Bone marrow (tissue), 2 donors: ENCODE results near the gene ARHGAP24.
"Not testable (repeated sequence)": the region's sequence is repeated elsewhere in the genome, so short reads cannot be mapped to it uniquely, and the experiment has no call there.

Experiments
- DNase-seq, 2 donors: peaks; one replicate each; lab custom pipeline; 2025; lab: John Stamatoyannopoulos, UW

ARHGAP24 gene

DNA sequence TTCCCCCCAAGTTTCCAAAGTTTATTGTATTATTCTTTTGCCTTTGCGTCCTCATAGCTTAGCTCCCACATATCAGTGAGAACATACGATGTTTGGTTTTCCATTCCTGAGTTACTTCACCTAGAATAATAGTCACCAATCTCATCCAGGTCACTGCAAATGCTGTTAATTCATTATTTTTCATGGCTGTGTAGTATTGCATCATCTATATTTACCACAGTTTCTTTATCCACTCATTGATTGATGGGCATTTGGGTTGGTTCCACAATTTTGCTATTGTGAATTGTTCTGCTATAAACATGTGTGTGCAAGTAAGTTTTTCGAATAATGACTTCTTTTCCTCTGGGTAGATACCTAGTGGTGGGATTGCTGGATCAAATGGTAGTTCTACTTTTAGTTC is 43.6 kb downstream of the ARHGAP24 start:
- not testable (repeated sequence) for DNase-seq

DNA sequence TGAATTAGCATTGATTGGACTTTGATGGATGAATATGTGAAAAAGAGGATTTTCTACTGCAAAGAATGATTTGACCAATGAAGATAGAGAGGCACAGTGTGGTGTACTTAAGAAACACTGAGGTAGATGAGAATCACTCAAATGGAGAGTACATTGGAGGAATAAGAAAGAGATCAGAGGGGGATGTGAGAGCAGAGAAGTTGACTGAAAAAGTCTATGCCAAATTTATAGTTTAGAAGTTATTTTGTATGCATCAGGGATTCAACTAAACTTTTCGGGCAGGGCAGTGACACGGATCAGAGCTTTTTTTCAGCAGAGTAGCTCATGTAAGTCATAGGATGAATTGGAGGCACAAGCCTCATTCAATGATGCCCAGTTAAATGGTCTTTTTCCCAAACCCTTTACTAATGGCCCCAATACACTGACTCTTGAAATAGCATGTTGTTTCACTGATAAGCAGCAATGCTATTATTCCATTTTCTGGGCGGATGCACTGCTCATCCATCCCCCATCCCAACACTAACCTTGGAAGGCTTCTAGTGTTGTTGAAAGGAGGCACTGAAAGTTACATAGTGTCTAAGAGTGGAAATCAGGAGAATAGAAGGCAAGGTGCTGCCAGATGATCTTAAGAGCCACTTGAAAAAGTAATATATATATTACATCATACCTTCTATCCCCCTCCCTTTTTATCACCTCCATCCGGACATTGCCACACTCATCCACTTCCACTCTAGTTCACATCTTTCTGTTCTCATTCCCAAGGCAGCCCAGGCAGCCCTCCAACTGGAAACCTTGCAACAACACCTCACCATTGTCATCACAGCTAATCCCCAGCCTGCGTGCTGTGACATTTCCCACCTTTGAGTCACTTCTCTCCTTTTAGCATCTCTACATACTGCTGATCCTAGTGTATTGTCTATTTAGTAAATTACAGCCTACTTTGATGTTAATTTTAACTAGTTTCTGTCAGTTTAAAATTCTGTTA is 46.1 kb downstream of the ARHGAP24 start:
- no peak for DNase-seq

DNA sequence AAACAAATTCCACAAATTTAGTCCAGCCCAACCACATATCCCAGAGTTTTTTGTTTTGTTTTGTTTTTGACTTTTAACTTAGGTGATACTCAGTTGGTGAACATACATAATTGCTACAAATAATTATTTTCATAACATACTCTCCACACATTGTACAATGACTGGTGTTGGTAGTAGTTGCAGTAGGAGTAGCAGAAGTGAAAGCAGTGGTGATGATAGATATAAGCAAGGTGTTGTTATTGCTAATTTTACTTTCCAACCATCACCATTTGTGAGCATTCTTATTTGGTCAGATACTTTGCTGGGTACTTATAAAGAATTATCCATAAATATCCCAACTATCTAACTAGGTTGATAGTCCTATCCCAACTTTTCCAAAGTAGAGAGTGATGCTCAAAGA is 47.3 kb downstream of the ARHGAP24 start:
- no peak for DNase-seq

DNA sequence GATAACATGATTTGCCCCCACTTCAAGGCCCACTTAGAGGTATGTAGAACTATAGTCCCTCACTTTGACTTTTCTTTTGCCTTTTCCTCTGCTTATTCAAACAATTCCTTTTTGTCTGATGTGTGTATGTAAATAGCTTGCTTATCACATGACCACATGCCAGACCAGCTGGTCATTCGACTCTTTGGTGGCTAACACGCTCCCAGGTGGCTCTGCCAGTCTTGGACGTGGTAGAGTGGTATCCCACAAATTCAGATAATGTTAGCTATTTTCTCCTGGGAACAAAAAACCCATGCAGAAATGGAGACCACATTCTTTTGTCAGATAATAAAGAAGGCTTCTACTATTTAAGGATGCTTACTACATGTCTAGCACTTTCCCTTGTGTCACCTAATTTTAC is 47.9 kb downstream of the ARHGAP24 start:
- DNase-seq: no peak

DNA sequence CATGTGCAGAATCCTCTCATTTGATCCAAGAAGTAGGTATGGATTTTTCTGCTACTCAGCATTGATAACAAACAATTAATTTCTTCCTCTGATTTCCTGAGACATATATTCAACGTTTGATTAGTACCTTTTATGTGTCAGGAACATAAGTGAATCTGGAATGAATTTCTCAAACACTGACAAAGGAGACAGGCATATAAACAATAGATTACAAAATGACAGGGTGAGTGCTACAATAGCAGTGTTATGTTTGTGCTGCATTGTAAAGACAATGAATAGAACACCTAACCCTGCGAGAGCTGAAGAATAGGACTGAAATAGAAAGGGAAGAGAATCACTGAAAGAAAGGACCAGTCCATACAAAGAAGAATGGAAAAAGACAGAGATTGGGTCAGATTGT is 52.9 kb downstream of the ARHGAP24 start:
- DNase-seq: no peak

DNA sequence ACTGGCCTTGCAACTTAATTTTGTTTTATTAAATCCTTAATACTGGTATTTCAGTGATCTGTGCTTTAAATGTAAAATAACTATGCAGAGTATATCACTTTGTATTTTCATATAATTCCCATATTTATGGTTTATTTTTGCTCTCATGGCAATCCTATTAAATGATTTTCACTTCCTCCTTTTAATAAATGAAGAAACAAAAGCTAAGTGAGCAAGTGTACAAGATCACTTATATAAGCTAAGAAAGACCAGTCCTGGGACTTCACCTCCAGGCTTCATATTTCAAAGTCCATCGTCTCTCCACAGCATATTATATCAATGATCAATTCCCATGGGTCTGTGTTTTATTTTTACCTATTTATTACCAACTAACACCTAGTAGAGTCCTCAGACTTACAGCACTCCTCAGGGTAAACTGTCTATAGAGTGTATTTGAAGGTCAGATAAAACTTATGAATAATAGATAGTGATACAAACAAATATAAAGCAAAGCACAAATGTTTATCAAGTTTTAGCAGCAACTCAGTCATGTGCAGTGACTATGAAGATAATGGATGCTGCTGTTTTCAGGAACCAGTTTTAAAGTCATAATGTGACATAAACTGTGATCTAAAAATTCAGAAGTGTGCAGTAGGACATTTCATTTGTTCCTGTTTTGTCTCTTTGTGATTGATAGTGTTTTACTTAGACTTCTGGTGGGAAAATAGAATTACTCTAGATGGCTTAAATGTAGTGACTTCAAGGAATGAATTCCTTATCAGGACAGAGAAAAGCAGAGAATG is 56.8 kb downstream of the ARHGAP24 start:
- no peak for DNase-seq

DNA sequence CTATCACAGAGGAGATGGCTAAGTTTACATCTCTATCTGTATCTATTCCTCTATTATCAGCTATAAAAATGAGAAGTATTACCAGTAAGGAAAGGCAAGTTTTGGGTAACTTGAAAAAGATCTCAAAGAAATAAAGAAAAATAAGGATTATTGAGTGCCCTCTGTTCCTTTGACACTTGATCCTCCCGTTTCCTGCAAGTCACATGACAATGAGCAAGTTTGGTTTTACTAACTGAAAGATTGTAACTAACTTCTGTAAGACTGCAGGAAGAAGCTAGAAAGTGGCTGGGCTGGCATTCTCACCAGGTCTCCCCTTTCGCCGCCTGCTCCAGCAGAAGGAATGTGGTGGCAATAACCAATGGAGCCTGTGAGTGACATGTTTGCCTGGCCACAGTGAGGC is 59.2 kb downstream of the ARHGAP24 start:
- DNase-seq: no peak

DNA sequence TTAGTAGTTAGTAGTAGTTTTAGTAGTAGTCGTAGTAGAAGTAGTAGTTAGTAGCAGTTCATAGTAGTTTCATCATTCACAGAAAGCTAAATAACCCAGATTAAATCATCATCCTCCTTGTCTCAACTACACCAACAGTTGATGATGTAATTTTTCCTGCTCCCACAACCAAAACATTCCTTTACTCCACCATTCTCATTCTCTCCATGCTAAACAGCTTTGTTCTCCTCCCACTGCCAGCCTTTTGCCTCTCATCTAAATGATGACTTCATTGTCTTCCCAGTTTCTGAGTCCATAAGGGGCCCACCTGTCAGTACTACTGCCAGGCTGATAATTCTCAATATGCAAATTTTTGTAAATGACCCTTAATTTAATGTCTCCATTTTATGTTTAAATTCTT is 68.9 kb downstream of the ARHGAP24 start:
- DNase-seq: no peak

DNA sequence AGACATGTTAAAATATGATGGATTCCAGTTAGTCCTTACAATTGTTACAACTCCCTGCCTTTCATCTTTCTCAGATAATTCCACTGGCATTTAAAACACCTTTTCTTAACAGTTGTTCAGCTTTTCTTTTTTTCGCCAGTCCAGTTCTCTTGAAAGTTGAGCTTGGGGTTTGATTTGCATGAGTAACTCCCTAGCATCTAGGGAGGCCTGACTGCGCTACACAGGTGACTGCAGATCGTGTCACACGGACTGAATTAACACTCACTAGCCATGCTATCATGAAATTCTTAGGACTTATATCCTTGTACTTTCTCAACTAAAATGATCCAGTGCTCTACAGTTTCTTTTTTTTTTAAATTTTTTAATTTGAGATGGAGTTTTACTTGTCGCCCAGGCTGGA is 69.8 kb downstream of the ARHGAP24 start:
- DNase-seq: no peak

DNA sequence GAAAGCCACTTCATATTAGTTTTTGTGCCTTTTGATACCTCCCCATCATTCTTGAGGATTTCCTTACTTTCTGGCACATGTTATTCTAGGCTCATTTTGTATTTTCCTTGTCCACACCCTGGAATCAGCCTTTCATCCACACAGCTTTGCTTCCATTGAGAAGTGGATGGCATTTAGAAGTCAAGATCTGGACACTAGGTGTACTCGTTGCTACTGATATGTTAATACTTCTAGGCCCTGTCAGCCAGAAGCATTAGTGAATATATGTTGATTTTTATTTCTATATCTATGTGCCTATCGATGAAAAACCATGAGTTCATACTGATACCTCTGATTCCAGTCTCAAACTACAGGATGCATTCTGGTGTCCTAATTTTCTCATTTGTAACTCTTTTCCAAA is 73.2 kb downstream of the ARHGAP24 start:
- DNase-seq: no peak

DNA sequence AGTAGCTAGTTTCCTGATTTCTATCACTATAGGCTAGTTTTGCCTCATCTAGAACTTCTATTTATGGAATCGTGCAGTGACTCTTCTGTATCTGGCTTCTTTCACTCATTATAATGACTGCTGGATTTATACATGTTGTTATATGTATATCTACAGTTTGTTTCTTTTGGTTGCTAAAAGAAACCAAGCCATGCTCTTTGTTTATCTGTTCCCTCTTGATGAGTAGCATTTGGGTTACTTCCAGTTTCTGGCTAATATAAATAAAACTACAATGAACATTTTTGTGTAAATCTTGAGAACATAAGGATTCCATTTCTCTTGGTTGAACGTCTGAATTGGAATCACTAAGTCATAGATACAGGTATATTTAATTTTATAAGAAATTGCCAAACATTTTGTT is 73.9 kb downstream of the ARHGAP24 start:
- no peak for DNase-seq

DNA sequence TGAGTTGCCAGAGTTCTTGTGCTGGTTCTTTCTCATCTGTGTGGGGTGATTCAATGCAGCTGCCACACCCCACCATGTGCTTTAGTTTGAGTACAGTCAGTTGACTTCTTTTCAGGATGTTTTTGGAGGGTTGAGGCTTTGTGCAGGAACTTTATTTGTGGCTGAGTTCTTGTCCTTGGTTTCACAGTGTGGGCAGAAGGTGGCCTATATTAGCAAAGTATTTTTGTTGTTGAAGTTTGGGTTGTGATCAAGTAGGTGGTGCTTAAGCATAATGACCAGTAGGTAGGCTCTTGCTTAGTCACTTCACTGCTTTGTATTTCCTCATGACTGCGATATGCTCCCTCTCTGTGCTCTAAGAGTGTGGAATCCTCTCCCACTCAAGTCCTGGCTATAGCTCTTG is 80.3 kb downstream of the ARHGAP24 start:
- DNase-seq: no peak

DNA sequence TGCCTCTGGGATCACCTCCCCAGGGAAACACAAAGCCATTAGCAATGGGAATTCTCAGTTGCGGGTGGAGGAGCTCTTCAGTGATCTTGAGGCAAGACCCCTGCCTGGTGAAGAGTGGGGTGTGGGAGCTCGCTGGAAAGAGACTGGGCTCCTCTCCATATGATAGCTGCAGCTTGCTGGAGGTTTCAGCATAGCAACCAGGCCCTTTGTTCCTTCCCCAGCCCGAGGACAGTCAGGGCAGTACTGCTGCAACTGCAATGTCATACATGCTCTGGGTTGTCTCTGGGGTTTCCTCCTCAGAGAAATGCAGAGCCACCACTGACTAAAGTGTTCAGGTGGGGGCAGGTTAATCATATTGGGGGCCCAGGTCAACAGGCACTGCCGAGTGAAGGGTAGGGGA is 81.3 kb downstream of the ARHGAP24 start:
- no peak for DNase-seq

DNA sequence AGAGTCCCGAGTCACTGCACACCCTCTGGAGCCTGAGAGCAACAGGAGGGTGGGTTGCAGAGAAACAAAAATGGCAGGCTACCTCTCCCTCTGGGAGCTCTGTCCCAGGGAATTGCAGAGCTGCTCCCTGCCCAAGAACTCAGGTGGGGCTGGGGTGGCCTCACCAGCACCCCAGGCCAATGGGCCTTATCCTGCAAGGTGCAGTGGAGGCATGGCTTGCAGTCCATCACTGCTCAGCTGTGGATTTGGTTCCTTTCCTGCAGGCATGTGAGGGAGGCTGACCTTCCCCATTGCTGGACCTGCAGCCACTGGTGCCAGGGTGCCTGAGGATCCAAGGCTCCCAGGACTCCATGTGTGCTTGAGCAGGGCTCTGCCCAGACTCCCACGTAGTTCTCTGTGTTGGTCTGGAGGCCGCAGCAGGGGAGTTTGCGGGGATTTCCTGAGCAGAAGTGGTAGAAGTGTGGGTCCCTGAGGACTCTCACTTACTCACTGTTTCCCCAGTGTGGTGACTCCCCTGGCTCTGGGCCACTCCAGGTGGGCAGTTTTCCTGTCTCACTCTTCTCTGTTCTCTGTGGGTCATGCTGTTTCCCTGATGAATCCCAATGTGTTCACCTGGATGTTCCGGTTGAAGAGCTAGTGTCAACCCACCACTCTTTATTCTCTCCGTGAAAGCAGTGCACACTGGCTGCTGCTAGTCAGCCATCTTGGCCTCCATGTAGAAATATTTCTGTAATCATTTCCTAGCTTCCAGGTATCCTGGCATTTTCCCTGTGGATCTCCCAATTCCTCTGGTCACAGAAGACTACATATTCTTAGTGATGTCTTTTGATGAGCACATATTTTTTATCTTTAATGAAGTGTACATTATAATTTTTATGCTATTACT is 82.3 kb downstream of the ARHGAP24 start:
- DNase-seq: no peak

DNA sequence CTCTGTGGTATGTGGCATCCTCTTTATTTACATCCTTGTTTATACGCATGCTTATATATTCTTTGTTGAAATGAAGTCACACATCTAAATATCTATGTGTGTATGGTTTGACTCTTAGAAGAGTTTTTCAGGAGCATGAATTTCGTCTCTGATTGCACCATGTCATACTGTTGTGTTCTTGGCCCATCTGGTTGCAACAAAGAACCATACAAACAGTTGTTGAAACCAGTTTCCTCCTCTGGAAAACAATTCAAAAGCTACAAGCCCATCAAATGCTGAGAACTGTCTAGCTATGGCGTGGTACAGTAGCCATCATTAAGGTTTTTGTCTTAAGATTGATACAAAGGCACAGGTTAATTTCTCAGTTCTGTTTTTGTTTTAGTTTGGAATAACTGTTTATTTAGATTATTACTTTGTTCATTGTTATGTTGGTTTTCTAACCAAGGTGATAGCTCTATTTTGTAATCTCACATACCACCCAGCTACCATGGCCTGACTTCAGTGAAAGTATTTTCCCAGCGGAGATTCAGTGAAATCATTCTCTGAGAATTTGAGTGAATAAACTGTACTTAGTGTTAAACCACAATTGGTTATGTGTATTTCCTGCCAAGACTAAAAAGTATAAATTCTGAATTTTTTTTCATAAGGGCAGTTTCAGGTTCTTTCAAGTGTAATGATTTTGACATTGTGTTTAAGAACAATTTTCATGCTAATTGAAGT is 91.0 kb downstream of the ARHGAP24 start:
- no peak for DNase-seq

DNA sequence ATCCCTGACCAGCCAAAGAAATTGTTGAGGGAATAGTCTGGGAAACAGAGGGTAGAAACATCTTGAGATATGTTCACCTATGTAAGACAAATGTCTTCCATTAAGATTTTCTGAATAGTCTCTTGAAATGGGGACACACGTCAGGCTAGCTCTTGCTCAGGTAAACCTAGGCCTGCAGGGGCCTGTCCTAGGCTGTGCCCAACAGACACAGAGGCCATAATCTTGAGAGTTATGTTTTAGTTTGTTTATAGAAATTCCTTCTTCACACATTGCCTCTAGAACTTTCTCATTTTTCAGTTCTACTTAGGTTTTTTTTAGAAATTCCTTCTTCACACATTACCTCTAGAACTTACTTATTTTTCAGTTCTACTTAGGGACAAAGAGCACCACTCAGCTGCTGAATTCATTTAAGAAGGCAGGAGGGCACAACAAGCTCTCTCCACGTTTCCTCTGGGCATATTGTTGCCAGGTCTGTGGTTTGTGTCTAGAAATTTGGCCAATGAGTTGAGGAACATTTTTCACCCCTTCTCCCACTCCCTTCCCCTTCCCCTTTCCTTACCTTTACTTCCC is 94.9 kb downstream of the ARHGAP24 start:
- DNase-seq: no peak

DNA sequence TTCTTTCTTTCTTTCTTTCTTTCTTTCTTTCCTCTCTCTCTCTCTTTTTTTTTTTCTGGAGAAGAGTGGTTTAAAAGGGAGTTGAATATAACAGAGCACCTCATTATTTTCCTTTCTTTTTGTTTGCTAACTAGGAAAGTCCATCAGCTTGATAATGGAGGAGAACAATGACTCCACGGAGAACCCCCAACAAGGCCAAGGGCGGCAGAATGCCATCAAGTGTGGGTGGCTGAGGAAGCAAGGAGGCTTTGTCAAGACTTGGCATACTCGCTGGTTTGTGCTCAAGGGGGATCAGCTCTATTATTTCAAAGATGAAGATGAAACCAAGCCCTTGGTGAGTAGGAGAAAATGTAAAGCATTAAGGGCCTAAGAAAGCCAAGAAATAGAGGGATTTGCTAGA is 95.4 kb downstream of the ARHGAP24 start:
- no peak for DNase-seq

DNA sequence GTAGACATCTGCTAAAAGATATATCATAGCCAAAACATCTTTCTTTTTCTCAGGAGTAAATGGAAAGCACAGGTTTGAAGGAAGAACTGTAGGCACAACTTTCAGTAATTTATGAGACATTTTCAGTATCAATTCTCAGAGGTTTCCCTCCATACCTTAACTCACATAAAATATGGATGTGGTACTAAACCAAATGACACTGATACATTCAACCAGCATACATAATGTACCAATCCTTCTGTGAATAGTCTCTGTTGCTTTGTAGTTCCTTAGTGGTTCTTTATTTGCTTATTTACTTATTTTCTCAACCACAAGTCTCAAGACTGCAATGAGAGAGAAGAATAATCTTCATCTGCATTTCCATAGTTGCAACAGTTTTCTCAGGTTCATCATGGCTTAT is 96.1 kb downstream of the ARHGAP24 start:
- no peak for DNase-seq

DNA sequence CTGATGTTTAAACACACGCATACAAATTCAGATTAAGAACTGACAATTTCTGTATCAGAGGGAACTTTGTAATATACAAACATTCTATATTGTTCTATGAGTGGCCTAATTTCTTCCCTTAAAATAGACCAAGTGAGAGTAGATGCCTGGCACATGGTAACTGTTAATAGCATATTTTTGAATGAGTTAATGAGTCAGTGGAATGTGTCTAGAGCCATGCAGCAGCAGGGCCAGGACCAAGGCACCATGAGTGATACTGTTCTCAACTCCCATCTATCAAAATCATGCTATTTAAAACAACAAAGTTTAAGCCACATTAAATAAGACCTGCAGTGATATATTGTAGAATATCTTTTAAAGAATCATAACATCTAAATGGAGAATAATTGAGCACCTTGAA is 98.3 kb downstream of the ARHGAP24 start:
- DNase-seq: no peak

DNA sequence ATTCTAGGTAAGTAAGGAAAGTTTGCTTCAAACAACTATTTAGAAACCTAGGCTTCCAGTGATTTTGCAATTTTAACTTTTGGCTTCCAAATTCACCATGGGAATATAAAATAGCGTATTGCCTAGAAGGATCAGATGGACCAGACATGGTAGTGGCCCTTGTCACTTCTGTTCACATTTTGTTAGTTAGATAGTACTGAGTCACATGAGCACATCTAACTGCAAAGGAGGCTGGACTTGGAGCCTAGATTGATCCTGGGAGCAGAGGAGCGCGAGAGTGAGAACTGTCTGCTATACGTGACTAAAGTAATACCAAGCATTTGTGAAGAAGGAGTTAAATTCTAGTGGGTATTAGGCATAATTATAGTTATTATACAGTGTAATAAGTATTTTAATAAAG is 102.4 kb downstream of the ARHGAP24 start:
- DNase-seq: no peak

DNA sequence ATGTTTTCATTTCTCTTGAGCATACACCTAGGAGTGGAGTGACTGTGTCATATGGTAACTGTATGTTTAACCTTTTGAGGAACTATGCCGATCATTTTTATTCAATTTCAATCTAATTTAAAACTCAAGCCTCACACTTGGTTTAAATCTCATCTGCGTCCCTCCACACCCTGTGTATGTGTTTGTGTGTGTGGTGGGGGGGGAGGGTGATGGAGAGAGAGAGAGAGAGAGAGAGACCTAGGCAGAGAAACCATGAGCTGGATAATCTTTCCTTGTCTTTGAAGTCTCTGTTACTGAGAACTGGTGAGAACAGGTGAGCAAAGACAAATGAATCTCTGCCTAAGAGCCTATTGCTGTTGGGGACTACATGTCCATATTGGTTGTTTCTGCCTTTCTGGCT is 105.0 kb downstream of the ARHGAP24 start:
- DNase-seq: no peak
